CD14-positive monocyte (primary cell): Measurements from ENCODE around the gene RABL6. TPM values are rescaled to one million over a fixed set of nuclear protein-coding genes. Genes with fewer than 3 reads are reported as not detected.

Source experiments
- DNase-seq, 3 donors: peaks; one replicate each; pipeline ENCODE4 v3.0.0-alpha.2; 2011 to 2022
- H2AFZ ChIP-seq: 2 replicates; pipeline ENCODE4 v1.6.0; 2012; ENCODE audit warnings: mild to moderate bottlenecking, low read depth, low read length, inconsistent platforms; ENCODE audit not compliant: insufficient read depth, poor library complexity, severe bottlenecking
- H3K27ac ChIP-seq, 2 donors: 1 replicate in 1 of 2; 2 replicates in 1 of 2; pipeline ENCODE4 v1.5.1; 2012 to 2013; ENCODE audit warnings: low read length in 2 of 2, control low read depth in 1 of 2, inconsistent platforms in 1 of 2, low read depth in 1 of 2, mild to moderate bottlenecking in 1 of 2
- H3K27me3 ChIP-seq, 2 donors: one replicate each; pipeline versions ENCODE4 v1.6.0 to v1.6.1; 2011 to 2013; ENCODE audit warnings: low read length in 2 of 2; ENCODE audit not compliant: control insufficient read depth in 2 of 2, insufficient read depth in 2 of 2
- H3K36me3 ChIP-seq, 2 donors: replicated peaks in 1 of 2; 1 replicate in 1 of 2; 2 replicates in 1 of 2; pipeline versions ENCODE4 v1.5.1 to v1.6.1; 2012 to 2013; ENCODE audit warnings: low read length in 2 of 2, control low read depth in 1 of 2, inconsistent platforms in 1 of 2, mild to moderate bottlenecking in 1 of 2; ENCODE audit not compliant: insufficient read depth in 2 of 2, control insufficient read depth in 1 of 2
- H3K4me1 ChIP-seq, 2 donors: 1 replicate in 1 of 2; 2 replicates in 1 of 2; pipeline versions ENCODE4 v1.5.1 to v1.6.1; 2012 to 2013; ENCODE audit warnings: low read length in 2 of 2, control low read depth in 1 of 2, inconsistent platforms in 1 of 2, mild to moderate bottlenecking in 1 of 2, moderate library complexity in 1 of 2; ENCODE audit not compliant: insufficient read depth in 2 of 2, control insufficient read depth in 1 of 2
- H3K4me2 ChIP-seq: replicated peaks from 2 replicates; pipeline ENCODE3; 2012; ENCODE audit warnings: low read length, moderate library complexity, mild to moderate bottlenecking; ENCODE audit not compliant: poor library complexity, severe bottlenecking; ENCODE audit errors: extremely low read depth
- H3K4me3 ChIP-seq, 3 experiments: fragments of 200-600 bp in 1 of 3; sonication (generic) in 1 of 3; replicated peaks in 1 of 3; 1 replicate in 2 of 3; 2 replicates in 1 of 3; pipeline ENCODE4 v1.5.1; 2011 to 2013; ENCODE audit warnings: low read length in 3 of 3, mild to moderate bottlenecking in 3 of 3, control low read depth in 2 of 3, low read depth in 2 of 3, inconsistent platforms in 1 of 3, moderate library complexity in 1 of 3
- H3K79me2 ChIP-seq: 2 replicates; pipeline ENCODE4 v1.6.0; 2012; ENCODE audit warnings: mild to moderate bottlenecking, control low read depth, inconsistent platforms, low read length, moderate library complexity; ENCODE audit not compliant: insufficient read depth
- H3K9ac ChIP-seq: 2 replicates; pipeline ENCODE4 v1.6.0; 2017; ENCODE audit warnings: low read length, mild to moderate bottlenecking; ENCODE audit not compliant: insufficient read depth, poor library complexity, severe bottlenecking
- H3K9me3 ChIP-seq, 2 donors: replicated peaks in 1 of 2; 1 replicate in 1 of 2; 2 replicates in 1 of 2; pipeline versions ENCODE4 v1.5.1 to v1.6.1; 2012 to 2013; ENCODE audit warnings: low read length in 2 of 2, control low read depth in 1 of 2; ENCODE audit not compliant: control insufficient read depth in 1 of 2, insufficient read depth in 1 of 2
- H4K20me1 ChIP-seq: 2 replicates; pipeline ENCODE4 v1.6.0; 2012; ENCODE audit warnings: mild to moderate bottlenecking, low read length, control low read depth, moderate library complexity; ENCODE audit not compliant: insufficient read depth
- H3K27ac Mint-ChIP-seq, 7 donors: one replicate each; pipeline ENCODE4 v1.8.0; 2020; ENCODE audit warnings: mild to moderate bottlenecking in 7 of 7, mixed read lengths in 7 of 7, moderate library complexity in 6 of 7, inconsistent platforms in 2 of 7
- H3K27me3 Mint-ChIP-seq, 3 donors: one replicate each; pipeline ENCODE4 v1.8.0; 2021 to 2022; ENCODE audit warnings: low read depth in 3 of 3, mild to moderate bottlenecking in 3 of 3, mixed read lengths in 3 of 3, moderate library complexity in 3 of 3, inconsistent platforms in 1 of 3
- H3K36me3 Mint-ChIP-seq, 2 donors: one replicate each; pipeline ENCODE4 v1.8.0; 2020; ENCODE audit warnings: mixed read lengths in 2 of 2, inconsistent platforms in 1 of 2, mild to moderate bottlenecking in 1 of 2
- H3K4me1 Mint-ChIP-seq: one replicate; pipeline ENCODE4 v1.8.0; 2020; ENCODE audit warnings: mild to moderate bottlenecking, mixed read lengths
- H3K4me3 Mint-ChIP-seq, 2 donors: one replicate each; pipeline ENCODE4 v1.8.0; 2020; ENCODE audit warnings: mild to moderate bottlenecking in 2 of 2, mixed read lengths in 2 of 2, moderate library complexity in 1 of 2
- H3K9me3 Mint-ChIP-seq, 7 donors: one replicate each; pipeline ENCODE4 v1.8.0; 2020 to 2022; ENCODE audit warnings: mixed read lengths in 7 of 7, mild to moderate bottlenecking in 6 of 7, moderate library complexity in 6 of 7, inconsistent platforms in 2 of 7
- CTCF ChIP-seq: fragments of 200-600 bp; IDR thresholded peaks from one replicate; pipeline ENCODE4 v1.8.0; 2022; ENCODE audit warnings: antibody characterized with exemption, mild to moderate bottlenecking
- WGBS: methylation state at CpG from one replicate; pipeline ENCODE4 v1.1.5; 2013; ENCODE audit warnings: missing lambda C conversion rate; ENCODE audit not compliant: insufficient coverage; 5-methylcytosine and 5-hydroxymethylcytosine counted together
- intact Hi-C, 2 donors: fragments of 100-400 bp; cut with micrococcal nuclease; formaldehyde crosslinking; loops; one replicate each; pipeline versions ENCODE4 v1.15.0 to v1.15.1; 2023
- polyA plus RNA-seq, 3 donors: library from polyadenylated mRNA; depleted of rRNA in 1 of 3; unstranded in 2 of 3; stranded (reverse) in 1 of 3; fragments of 300-500 nt in 2 of 3; fragments of >200 nt in 1 of 3; fragmentation: Illumina TruSeq in 2 of 3; gene quantifications; 1 replicate in 2 of 3; 2 replicates in 1 of 3; pipeline ENCODE4 v1.2.3, GENCODE V29; 2012 to 2021

The RABL6 gene
- polyA plus RNA-seq, 3 donors, result 6.7 to 30.9 (median 8.1) TPM

- Mint-ChIP-seq H3K27ac (no peak overlapping the region), H3K9me3 (peaks cover 0 to 2% (median 0%) of the 10 kb centered on the region in 7 donors), H3K4me1 (peaks cover 13% of the 10 kb centered on the region), H3K4me3 (no peak overlapping the region), H3K36me3 (no peaks in the 10 kb centered on the region), H3K27me3 (peaks cover 5 to 18% (median 18%) of the 10 kb centered on the region in 3 donors)
- DNase-seq, result peak in 1 of 3 donors; percentile 28
- no peaks in the 10 kb centered on the region for H4K20me1 ChIP-seq
- no peak overlapping the region for H2AFZ ChIP-seq
- no peak overlapping the region for H3K4me2 ChIP-seq
- H3K4me1 ChIP-seq, result no peaks in the 10 kb centered on the region
- H3K36me3 ChIP-seq, result no peaks in the 10 kb centered on the region
- TF ChIP-seq CTCF, result no peak
- no peaks in the 10 kb centered on the region for H3K79me2 ChIP-seq
- H3K27me3 ChIP-seq, result no peaks in the 10 kb centered on the region
- no peak overlapping the region for H3K9ac ChIP-seq
- intact Hi-C loops, result no loop called here
- 36% methylated on average over 15 of the region's 37 CpGs for WGBS
- H3K4me3 ChIP-seq, result no peak overlapping the region
- no peaks in the 10 kb centered on the region for H3K9me3 ChIP-seq
- no peak overlapping the region for H3K27ac ChIP-seq
These were observed 44.7 kb upstream of the RABL6 start for GRCh38 chr9:136762915-136763648.

GRCh38 chr9:136763649-136764035 lies 44.1 kb upstream of the RABL6 start:
- H3K27ac Mint-ChIP-seq, result no peak overlapping the region
- no peak overlapping the region for H3K27ac ChIP-seq
- WGBS, result 92% methylated on average over 14 of the region's 14 CpGs
- no peak overlapping the region for H2AFZ ChIP-seq
- no peaks in the 10 kb centered on the region for H3K9me3 ChIP-seq
- no peak for DNase-seq
- H3K4me1 Mint-ChIP-seq, result peaks cover 13% of the 10 kb centered on the region
- no peak overlapping the region for H3K9ac ChIP-seq
- no peaks in the 10 kb centered on the region for H3K4me1 ChIP-seq
- peaks cover 8 to 21% (median 20%) of the 10 kb centered on the region in 3 donors for H3K27me3 Mint-ChIP-seq
- H3K9me3 Mint-ChIP-seq, result peaks cover 0 to 2% (median 0%) of the 10 kb centered on the region in 7 donors
- no peaks in the 10 kb centered on the region for H4K20me1 ChIP-seq
- no peak overlapping the region for H3K4me3 Mint-ChIP-seq
- no peaks in the 10 kb centered on the region for H3K36me3 Mint-ChIP-seq
- no peak overlapping the region for H3K4me3 ChIP-seq
- H3K36me3 ChIP-seq, result no peaks in the 10 kb centered on the region
- no peaks in the 10 kb centered on the region for H3K79me2 ChIP-seq
- TF ChIP-seq CTCF, result no peak
- H3K27me3 ChIP-seq, result no peaks in the 10 kb centered on the region
- H3K4me2 ChIP-seq, result no peak overlapping the region
- intact Hi-C loops, result no loop called here
